NCI-H1105 (cell line): ENCODE data around the gene B3GALNT2.
A peak's percentile ranks its signal among the peaks of the same experiment; 100 is the strongest.

ENCODE experiments used
- DNase-seq: peaks from one replicate; lab custom pipeline; 2025; lab: John Stamatoyannopoulos, UW

Gene B3GALNT2

GRCh38 chr1:235454021-235454420, 50.2 kb downstream of the B3GALNT2 start:
- no peak for DNase-seq

- DNase-seq, result no peak
These were observed 53.3 kb downstream of the B3GALNT2 start for GRCh38 chr1:235450886-235451483.

- DNase-seq, result no peak
These were observed 53.8 kb downstream of the B3GALNT2 start for GRCh38 chr1:235450433-235450832.

- no peak for DNase-seq
These were observed 55.6 kb downstream of the B3GALNT2 start for GRCh38 chr1:235448616-235449015.

GRCh38 chr1:235442788-235443429, 61.3 kb downstream of the B3GALNT2 start:
- no peak for DNase-seq

GRCh38 chr1:235441159-235441685, 63.0 kb downstream of the B3GALNT2 start:
- no peak for DNase-seq

- no peak for DNase-seq
These were observed 70.3 kb downstream of the B3GALNT2 start for GRCh38 chr1:235434001-235434400.

GRCh38 chr1:235430991-235431390, 73.3 kb downstream of the B3GALNT2 start:
- no peak for DNase-seq

GRCh38 chr1:235429143-235429542, 75.1 kb downstream of the B3GALNT2 start:
- no peak for DNase-seq

- DNase-seq, result no peak
These were observed 76.8 kb downstream of the B3GALNT2 start for GRCh38 chr1:235427447-235427846.

- no peak for DNase-seq
These were observed 77.6 kb downstream of the B3GALNT2 start for GRCh38 chr1:235426680-235427079.

- no peak for DNase-seq
These were observed 78.1 kb downstream of the B3GALNT2 start for GRCh38 chr1:235426143-235426542.

GRCh38 chr1:235425357-235425756, 78.9 kb downstream of the B3GALNT2 start:
- no peak for DNase-seq

- DNase-seq, result no peak
These were observed 80.2 kb downstream of the B3GALNT2 start for GRCh38 chr1:235424092-235424491.

- no peak for DNase-seq
These were observed 81.0 kb downstream of the B3GALNT2 start for GRCh38 chr1:235423214-235423652.

- no peak for DNase-seq
These were observed 82.5 kb downstream of the B3GALNT2 start for GRCh38 chr1:235421751-235422150.

GRCh38 chr1:235417086-235417697, 87.1 kb downstream of the B3GALNT2 start:
- peak; percentile 10 for DNase-seq

GRCh38 chr1:235416662-235417049, 87.6 kb downstream of the B3GALNT2 start:
- DNase-seq, result no peak

- DNase-seq, result no peak
These were observed 89.0 kb downstream of the B3GALNT2 start for GRCh38 chr1:235415008-235415904.

- DNase-seq, result no peak
These were observed 92.5 kb downstream of the B3GALNT2 start for GRCh38 chr1:235411489-235412486.

- DNase-seq, result no peak
These were observed 93.8 kb downstream of the B3GALNT2 start for GRCh38 chr1:235410467-235410866.
